K562 (cell line): ENCODE data around the gene LMNTD2. TPM values are rescaled to one million over a fixed set of nuclear protein-coding genes. Genes with fewer than 3 reads are reported as not detected.
A peak's percentile ranks its signal among the peaks of the same experiment; 100 is the strongest.

Source experiments
- CREBBP ChIP-seq: IDR thresholded peaks from one replicate; pipeline ENCODE4 v1.6.1; 2012; ENCODE audit warnings: low read depth, mild to moderate bottlenecking, control low read depth, inconsistent platforms, low read length
- DEAF1 ChIP-seq: fragments of 450-650 bp; formaldehyde crosslinking; IDR thresholded peaks from 2 replicates; pipeline ENCODE4 v1.4.0; 2020; ENCODE audit warnings: mild to moderate bottlenecking, moderate library complexity
- ETS2 ChIP-seq: IDR thresholded peaks from 2 replicates; pipeline ENCODE4 v1.6.1; 2016; ENCODE audit warnings: borderline replicate concordance, missing genetic modification characterization, mild to moderate bottlenecking, moderate library complexity, missing compliant biosample characterization; ENCODE audit not compliant: poor library complexity, severe bottlenecking
- ETV5 ChIP-seq: sonication (generic); formaldehyde crosslinking; IDR thresholded peaks from 2 replicates; pipeline ENCODE4 v1.4.0; 2020; ENCODE audit warnings: low read depth, mild to moderate bottlenecking, missing genetic modification reagents
- MTA2 ChIP-seq: fragments of 450-650 bp; IDR thresholded peaks from 2 replicates; pipeline ENCODE4 v1.6.1; 2016; ENCODE audit warnings: low read depth
- NR1H2 ChIP-seq: sonication (generic); formaldehyde crosslinking; IDR thresholded peaks from 2 replicates; pipeline ENCODE4 v1.4.0; 2020; ENCODE audit warnings: mild to moderate bottlenecking, missing genetic modification reagents
- RHOXF2B ChIP-seq: fragments of 250-450 bp; sonication (Bioruptor Pico); conservative IDR thresholded peaks from 2 replicates; pipeline ENCODE4 v1.5.1; 2021
- SAFB ChIP-seq: fragments of 200-400 bp; formaldehyde crosslinking; IDR thresholded peaks from 2 replicates; pipeline ENCODE4 v1.6.1; 2017; ENCODE audit warnings: low read depth, low read length, borderline replicate concordance
- SREBF2 ChIP-seq: sonication (generic); formaldehyde crosslinking; IDR thresholded peaks from 2 replicates; pipeline ENCODE4 v1.4.0; 2020; ENCODE audit warnings: mild to moderate bottlenecking, missing genetic modification reagents
- ZNF133 ChIP-seq: fragments of 250-450 bp; sonication (Bioruptor Pico); IDR thresholded peaks from 2 replicates; pipeline ENCODE4 v1.4.0; 2020; ENCODE audit warnings: mild to moderate bottlenecking
- ZNF766 ChIP-seq: fragments of 200-800 bp; sonication (Bioruptor generic); conservative IDR thresholded peaks from 2 replicates; pipeline ENCODE4 v1.6.1; 2016; ENCODE audit warnings: missing genetic modification characterization, missing compliant biosample characterization
- polyA plus RNA-seq, 8 experiments: library from polyadenylated mRNA; depleted of rRNA in 4 of 8; stranded (reverse) in 5 of 8; unstranded in 3 of 8; fragments of >200 nt; fragmentation: Nextera tagmentation in 2 of 8; fragmentation: Illumina TruSeq in 1 of 8; extraction: Ambion mirVana in 2 of 8; extraction: Trizol in 1 of 8; gene quantifications; 2 replicates each; pipeline versions ENCODE4 v1.2.1 to v1.2.3, GENCODE V29; 2011 to 2014; ENCODE audit warnings: inconsistent platforms in 1 of 8, missing spikeins in 1 of 8
- total RNA-seq, 7 experiments: library from RNA; depleted of rRNA in 6 of 7; stranded (reverse); fragments of >200 nt in 6 of 7; fragmentation: Illumina TruSeq in 2 of 7; extraction: Trizol in 2 of 7; gene quantifications; 2 replicates each; pipeline versions ENCODE4 v1.2.1 to v1.2.3, GENCODE V29; 2011 to 2021; ENCODE audit warnings: low replicate concordance in 1 of 7
- TF ChIP-seq, protein P1 (sequence below): fragments of 450-650 bp; formaldehyde crosslinking; conservative IDR thresholded peaks from 2 replicates; pipeline ENCODE4 v1.4.0; 2022; ENCODE audit warnings: mild to moderate bottlenecking, missing genetic modification characterization
- TF ChIP-seq, protein P2 (sequence below), 3 experiments: IDR thresholded peaks in 2 of 3; conservative IDR thresholded peaks in 1 of 3; 2 replicates each; pipeline ENCODE4 v1.5.1; 2011 to 2012; ENCODE audit warnings: low read length in 3 of 3, mild to moderate bottlenecking in 3 of 3, control low read depth in 2 of 3, improper control_type of control experiment in 1 of 3, inconsistent platforms in 1 of 3, low read depth in 1 of 3, mixed read lengths in 1 of 3, moderate library complexity in 1 of 3; ENCODE audit not compliant: insufficient read depth in 2 of 3
- TF ChIP-seq, protein P3 (sequence below): fragments of 250-450 bp; sonication (Bioruptor Pico); IDR thresholded peaks from 2 replicates; pipeline ENCODE4 v1.4.0; 2020

The LMNTD2 gene
- total and polyA plus RNA-seq, 9 of the 15 experiments (the other 6 are each of a cell fraction or from before 2014, with no cell fraction given): 0.48 to 4.2 (median 1.5) TPM; not detected in 3

GRCh38 chr11:518463-519202 is 41.9 kb downstream of the LMNTD2 start (continued):
- TF ChIP-seq, protein P1, sequence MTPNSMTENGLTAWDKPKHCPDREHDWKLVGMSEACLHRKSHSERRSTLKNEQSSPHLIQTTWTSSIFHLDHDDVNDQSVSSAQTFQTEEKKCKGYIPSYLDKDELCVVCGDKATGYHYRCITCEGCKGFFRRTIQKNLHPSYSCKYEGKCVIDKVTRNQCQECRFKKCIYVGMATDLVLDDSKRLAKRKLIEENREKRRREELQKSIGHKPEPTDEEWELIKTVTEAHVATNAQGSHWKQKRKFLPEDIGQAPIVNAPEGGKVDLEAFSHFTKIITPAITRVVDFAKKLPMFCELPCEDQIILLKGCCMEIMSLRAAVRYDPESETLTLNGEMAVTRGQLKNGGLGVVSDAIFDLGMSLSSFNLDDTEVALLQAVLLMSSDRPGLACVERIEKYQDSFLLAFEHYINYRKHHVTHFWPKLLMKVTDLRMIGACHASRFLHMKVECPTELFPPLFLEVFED (CRISPR knock-in tag): no peak
- no peak for TF ChIP-seq ETS2
- peak; percentile 55; the same call in 1 of the 2 replicates for TF ChIP-seq SREBF2 (CRISPR knock-in tag)
- TF ChIP-seq, protein P2, sequence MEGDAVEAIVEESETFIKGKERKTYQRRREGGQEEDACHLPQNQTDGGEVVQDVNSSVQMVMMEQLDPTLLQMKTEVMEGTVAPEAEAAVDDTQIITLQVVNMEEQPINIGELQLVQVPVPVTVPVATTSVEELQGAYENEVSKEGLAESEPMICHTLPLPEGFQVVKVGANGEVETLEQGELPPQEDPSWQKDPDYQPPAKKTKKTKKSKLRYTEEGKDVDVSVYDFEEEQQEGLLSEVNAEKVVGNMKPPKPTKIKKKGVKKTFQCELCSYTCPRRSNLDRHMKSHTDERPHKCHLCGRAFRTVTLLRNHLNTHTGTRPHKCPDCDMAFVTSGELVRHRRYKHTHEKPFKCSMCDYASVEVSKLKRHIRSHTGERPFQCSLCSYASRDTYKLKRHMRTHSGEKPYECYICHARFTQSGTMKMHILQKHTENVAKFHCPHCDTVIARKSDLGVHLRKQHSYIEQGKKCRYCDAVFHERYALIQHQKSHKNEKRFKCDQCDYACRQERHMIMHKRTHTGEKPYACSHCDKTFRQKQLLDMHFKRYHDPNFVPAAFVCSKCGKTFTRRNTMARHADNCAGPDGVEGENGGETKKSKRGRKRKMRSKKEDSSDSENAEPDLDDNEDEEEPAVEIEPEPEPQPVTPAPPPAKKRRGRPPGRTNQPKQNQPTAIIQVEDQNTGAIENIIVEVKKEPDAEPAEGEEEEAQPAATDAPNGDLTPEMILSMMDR (IDR thresholded peaks at IDR 0.05 in 2 of 3, conservative IDR thresholded peaks at IDR 0.05 in 1 of 3; ENCODE audit: insufficient read depth in 2 of 3, low read depth in 1 of 3, low read length in 3 of 3): peak; percentile 91 to 99 (median 99)
- peak; percentile 73; the same call in 1 of the 2 replicates for TF ChIP-seq ETV5 (CRISPR knock-in tag)
- TF ChIP-seq CREBBP: no peak
- no peak; the same call in 1 of the 2 replicates for TF ChIP-seq ZNF766
- TF ChIP-seq RHOXF2B (CRISPR knock-in tag): peak; percentile 8; the same call in 1 of the 2 replicates
- 0 out of 2 replicates have a peak, but pooled peaks have one; percentile 11 for TF ChIP-seq MTA2
- TF ChIP-seq SAFB: peak; percentile 97
- TF ChIP-seq DEAF1 (CRISPR knock-in tag): peak; percentile 92
- TF ChIP-seq, protein P3, sequence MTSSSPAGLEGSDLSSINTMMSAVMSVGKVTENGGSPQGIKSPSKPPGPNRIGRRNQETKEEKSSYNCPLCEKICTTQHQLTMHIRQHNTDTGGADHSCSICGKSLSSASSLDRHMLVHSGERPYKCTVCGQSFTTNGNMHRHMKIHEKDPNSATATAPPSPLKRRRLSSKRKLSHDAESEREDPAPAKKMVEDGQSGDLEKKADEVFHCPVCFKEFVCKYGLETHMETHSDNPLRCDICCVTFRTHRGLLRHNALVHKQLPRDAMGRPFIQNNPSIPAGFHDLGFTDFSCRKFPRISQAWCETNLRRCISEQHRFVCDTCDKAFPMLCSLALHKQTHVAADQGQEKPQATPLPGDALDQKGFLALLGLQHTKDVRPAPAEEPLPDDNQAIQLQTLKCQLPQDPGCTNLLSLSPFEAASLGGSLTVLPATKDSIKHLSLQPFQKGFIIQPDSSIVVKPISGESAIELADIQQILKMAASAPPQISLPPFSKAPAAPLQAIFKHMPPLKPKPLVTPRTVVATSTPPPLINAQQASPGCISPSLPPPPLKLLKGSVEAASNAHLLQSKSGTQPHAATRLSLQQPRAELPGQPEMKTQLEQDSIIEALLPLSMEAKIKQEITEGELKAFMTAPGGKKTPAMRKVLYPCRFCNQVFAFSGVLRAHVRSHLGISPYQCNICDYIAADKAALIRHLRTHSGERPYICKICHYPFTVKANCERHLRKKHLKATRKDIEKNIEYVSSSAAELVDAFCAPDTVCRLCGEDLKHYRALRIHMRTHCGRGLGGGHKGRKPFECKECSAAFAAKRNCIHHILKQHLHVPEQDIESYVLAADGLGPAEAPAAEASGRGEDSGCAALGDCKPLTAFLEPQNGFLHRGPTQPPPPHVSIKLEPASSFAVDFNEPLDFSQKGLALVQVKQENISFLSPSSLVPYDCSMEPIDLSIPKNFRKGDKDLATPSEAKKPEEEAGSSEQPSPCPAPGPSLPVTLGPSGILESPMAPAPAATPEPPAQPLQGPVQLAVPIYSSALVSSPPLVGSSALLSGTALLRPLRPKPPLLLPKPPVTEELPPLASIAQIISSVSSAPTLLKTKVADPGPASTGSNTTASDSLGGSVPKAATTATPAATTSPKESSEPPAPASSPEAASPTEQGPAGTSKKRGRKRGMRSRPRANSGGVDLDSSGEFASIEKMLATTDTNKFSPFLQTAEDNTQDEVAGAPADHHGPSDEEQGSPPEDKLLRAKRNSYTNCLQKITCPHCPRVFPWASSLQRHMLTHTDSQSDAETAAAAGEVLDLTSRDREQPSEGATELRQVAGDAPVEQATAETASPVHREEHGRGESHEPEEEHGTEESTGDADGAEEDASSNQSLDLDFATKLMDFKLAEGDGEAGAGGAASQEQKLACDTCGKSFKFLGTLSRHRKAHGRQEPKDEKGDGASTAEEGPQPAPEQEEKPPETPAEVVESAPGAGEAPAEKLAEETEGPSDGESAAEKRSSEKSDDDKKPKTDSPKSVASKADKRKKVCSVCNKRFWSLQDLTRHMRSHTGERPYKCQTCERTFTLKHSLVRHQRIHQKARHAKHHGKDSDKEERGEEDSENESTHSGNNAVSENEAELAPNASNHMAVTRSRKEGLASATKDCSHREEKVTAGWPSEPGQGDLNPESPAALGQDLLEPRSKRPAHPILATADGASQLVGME (CRISPR knock-in tag): peak; percentile 69; the same call in 1 of the 2 replicates
- peak; percentile 89; the same call in 1 of the 2 replicates for TF ChIP-seq NR1H2 (CRISPR knock-in tag)
- no peak for TF ChIP-seq ZNF133 (CRISPR knock-in tag)
